Measurements from ENCODE around the gene KRT17.

- TF ChIP-seq CTCF (IDR thresholded peaks at IDR 0.05) (no peak), EZH2 (IDR thresholded peaks at IDR 0.05; ENCODE audit: borderline replicate concordance, insufficient read depth, low read depth, low read length, poor library complexity, severe bottlenecking) (no peak)
Measured at GRCh38 chr17:41639492-41640473, 15.4 kb upstream of the KRT17 start.
